GM18868 (cell line): ENCODE results near the gene NDC1.

Source experiments
- ATAC-seq: cut with Tn5 transposase; IDR thresholded peaks from one replicate; pipeline ENCODE4 v1.9.1; 2021; ENCODE audit warnings: mild to moderate bottlenecking, moderate library complexity; ENCODE audit not compliant: unreplicated experiment

NDC1 gene

GRCh38 chr1:53733447-53733931 lies 104.6 kb downstream of the NDC1 start:
- no peak for ATAC-seq

DNA sequence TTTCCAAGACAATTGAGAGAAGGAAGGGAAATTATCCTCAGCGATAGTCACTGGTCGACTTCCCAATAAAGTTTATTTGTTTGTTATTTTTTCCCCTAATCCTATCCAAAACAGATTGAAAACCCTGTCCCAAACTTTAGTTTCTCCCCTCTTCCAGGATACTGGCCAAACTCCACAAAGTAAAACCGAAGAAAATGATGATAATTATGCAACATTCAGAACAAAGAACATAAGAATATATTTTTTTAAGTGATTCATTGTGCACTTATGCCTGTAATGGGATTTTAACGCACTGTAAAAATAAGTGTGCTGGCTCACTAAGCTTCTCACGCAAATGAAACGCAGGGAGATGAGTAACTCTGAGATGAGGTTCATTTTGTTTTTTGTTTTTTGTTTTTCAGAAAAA lies 105.2 kb downstream of the NDC1 start:
- no peak for ATAC-seq

DNA sequence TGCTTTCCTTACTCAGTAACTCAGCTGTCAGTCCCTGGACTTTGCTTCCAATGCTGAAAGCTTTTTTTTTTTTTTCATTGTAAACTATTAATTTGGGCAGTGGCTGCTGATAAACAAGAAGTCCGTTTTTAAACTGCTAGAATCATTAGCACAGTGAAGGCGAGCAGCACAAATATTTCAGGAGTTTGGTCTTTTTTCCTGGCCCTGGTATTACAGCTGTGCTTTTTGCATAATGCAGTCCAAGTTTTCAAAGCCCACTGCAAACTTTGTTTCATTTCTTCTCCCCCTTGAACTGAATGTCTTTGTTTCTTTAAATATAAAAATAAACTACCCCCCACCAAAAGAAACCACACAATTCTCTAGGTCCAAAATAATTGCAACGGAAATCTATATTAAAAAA lies 105.7 kb downstream of the NDC1 start:
- ATAC-seq, result no peak

- ATAC-seq, result no peak
Observed at GRCh38 chr1:53731779-53732305, 106.3 kb downstream of the NDC1 start.

- no peak for ATAC-seq
Observed at GRCh38 chr1:53731043-53731600, 107.0 kb downstream of the NDC1 start.

- ATAC-seq, result no peak
Observed at GRCh38 chr1:53730224-53730865, 107.8 kb downstream of the NDC1 start.

GRCh38 chr1:53729456-53730223 lies 108.5 kb downstream of the NDC1 start:
- ATAC-seq, result no peak

DNA sequence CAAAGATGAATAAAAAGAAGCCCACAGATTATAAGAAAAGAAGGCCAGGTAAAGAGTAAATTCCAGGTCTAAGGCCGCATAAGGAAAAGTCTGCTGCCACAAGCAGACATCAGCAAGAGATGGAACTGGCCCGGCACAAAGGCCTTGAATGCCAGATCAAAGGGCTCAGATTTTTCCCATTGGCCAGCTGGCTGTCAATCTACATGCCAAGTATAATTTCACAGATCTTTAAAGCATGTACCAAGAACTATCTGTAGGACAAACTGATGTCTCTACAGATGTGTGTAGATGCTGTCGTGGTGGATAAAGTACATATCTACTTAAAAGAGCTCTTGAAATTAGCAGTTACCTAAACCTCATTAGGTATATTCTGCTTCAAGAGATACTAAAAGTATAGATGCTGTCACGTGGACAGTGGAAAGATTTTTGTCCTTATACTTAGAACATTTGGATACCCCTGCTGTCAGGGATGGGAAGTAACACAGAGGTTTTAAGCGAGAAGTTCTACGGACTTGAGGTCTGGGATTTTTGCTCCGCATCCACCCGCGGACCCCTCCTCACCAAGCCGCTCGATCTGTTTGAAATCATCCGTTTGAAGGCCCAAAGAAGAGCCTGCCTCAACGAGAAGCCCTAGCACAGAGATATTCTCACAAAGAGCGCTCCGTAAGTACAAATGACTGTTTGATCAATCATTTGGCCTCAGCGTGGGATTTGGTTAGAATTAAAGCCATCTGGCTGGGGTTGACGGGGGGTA lies 109.2 kb downstream of the NDC1 start:
- no peak for ATAC-seq

DNA sequence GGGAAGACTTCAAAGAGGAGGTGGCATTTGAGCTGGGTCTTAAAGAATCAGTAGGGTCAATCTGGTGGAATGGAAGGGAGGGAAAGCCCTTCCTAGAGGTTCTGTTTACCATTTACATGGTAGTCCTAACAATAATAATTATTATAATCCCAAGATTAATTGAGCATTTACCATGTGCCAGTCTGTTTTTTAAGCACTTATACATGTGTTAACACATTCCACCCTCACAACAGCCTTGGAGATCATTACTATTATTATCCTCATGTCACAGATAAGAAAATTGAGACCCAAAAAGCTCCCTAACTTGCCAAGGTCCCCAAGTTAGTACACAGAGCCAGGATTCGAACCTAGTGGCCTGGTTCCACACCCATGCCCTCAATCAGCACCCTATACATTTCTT lies 109.9 kb downstream of the NDC1 start:
- ATAC-seq, result no peak

- ATAC-seq, result no peak
Observed at GRCh38 chr1:53727461-53728092, 110.5 kb downstream of the NDC1 start.

DNA sequence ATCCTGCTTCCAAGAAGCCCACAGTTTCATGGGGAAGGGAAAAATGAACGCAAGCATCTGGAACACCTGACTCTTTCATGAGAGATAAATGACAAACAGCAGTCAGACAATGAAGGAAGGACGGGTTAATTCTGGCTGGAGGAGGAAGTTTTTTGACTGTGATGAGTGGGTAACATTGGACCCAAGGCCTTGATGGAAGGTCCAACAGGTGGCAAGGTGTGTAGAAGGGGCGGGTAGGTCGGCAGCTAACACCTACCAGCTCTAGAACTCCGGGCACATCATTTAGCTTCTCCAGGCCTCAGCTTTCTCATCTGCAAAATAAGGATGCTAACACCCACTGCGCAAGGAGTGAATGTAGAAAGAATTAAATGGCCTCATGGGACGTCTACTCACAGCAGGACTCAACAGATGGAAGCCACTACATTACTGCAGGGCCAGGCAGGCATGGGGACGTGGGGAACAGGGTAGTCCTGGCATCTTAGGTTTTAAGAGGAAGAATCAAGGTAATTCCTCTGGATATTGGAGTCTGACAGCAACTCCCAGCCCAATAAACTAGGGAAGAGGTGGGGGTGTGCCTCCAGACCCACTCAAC lies 112.0 kb downstream of the NDC1 start:
- no peak for ATAC-seq

DNA sequence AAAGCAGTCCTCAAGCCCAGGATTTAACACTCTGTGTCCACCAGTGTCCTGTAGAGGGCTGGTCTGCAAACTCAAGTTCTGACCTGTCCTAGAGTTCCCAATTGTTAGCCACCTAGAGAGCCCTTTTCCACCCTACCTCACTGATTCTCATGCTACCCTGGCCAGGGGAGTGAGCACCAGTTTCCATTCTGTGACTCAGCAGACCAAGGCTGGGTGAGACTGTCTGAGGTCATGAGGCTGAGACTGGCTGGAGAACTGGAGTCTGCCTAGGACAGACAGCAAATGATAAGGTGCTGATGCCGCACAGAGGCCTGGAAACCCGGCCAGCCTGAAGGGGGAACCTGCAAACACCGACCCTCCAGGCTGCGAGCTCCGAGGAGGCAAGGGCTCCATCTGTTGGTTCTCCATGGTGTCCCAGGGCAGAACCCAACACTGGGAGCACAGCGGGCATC lies 112.8 kb downstream of the NDC1 start:
- ATAC-seq, result no peak

- ATAC-seq, result no peak
Observed at GRCh38 chr1:53722025-53722424, 116.1 kb downstream of the NDC1 start.

DNA sequence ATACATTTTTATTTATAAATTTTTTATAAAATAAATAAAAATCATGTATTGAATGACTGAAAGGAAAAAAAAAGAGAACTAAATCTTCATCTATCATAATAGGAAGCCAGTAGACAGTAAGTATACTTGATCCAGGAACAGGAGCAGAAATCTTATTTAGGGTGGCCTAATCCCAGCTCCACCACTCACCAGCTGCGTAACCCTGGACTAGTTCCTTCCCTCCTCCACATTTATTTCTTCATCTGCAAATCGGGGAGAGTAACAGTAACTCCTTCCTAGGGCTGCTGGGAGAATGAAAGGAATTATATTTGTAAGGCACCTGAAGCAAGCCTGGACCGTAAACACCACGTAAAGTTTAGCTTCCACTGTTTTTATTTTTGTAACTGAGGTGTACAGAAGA lies 117.0 kb downstream of the NDC1 start:
- no peak for ATAC-seq

- ATAC-seq, result no peak
Observed at GRCh38 chr1:53719469-53719868, 118.6 kb downstream of the NDC1 start.

DNA sequence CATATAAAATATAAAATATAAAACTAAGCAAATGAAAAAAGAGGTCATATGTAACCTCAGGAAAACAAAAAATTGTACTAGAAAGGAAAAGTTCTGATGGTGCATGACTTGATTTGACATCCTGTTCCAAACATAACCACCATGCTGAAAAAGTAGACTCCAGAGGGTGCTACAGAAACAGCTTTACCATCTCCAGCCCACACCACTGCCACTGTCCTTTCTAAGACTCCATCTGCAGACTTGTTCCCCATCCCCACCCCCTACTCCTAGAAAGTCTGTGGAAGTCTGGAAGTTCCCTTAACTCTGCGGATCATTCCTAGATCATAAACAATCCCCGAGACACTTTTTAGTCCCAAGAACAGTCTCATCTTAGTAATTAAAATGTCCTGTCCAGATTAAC lies 119.7 kb downstream of the NDC1 start:
- ATAC-seq, result no peak

DNA sequence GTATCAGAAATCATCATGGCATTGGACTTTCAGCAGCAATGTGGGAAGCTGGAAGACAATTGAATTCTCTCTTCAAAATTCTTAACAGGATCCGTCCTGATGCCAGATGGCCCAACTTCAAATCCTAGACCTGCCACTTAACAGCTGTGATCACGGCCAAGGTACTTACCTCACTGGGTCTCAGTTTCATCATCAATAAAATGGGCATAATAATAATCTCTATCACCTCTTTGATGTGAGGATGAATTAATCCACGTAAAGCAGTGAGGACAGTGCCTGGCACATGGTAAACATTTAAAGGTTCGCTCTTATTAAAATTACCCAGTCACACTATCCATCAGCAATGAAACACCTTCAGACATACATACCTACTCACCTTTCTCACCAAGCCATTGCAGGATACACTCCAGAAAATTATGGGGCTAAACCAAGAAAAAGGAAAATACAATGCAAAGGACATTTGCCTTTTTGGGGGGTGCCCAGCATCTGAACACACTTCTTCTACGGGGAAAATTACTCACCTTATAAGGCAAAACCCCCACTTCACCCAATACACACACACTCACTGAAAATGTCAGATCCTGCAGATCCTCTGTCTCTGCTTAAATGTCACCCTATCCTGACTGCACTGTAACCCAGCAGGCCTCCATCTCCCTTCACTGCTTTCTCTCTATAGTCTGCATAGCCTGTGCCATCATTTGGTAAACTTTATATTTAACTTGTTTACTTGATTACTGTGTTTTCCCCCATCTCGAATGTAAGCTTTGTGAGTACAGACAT lies 120.9 kb downstream of the NDC1 start:
- ATAC-seq, result no peak

- ATAC-seq, result no peak
Observed at GRCh38 chr1:53716150-53716549, 121.9 kb downstream of the NDC1 start.

DNA sequence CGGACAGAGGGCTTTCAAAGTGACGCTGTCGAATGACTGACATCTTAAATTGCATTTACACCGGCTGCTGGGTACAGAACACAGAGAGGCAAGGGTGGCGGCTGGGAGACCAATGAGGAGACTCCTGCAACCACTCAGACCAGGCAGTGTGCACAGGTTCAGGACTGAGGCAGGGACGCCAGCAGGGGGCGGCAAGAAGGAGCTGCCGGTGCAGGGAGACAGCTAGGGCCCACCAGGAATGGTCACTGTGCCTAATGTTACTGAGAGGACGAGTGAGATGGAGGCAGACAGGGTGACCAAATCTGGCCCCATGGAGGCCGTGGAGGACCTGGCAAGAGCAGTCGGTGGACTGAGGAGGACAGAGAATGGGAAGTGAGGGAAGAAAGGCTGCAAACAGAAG lies 122.6 kb downstream of the NDC1 start:
- ATAC-seq, result no peak
